ENCODE data around the gene PARVA.

PARVA gene

GRCh38 chr11:12577725-12578644 is 200.6 kb downstream of the PARVA start:
- Histone ChIP-seq H3K9me3 (ENCODE audit: control insufficient read depth, low read length) (no peaks in the 10 kb centered on the region), H3K27ac (ENCODE audit: insufficient read depth, low read length, poor library complexity, severe bottlenecking) (no peak overlapping the region), H3K36me3 (ENCODE audit: control insufficient read depth, insufficient read depth, low read length) (no peaks in the 10 kb centered on the region), H3K4me3 (ENCODE audit: insufficient read depth, low read depth, low read length, poor library complexity, severe bottlenecking) (no peak overlapping the region), H3K27me3 (replicated peaks; ENCODE audit: control insufficient read depth, insufficient read depth, low read length, poor library complexity, severe bottlenecking) (no peaks in the 10 kb centered on the region), H3K4me1 (ENCODE audit: control insufficient read depth, insufficient read depth, low read length, poor library complexity, severe bottlenecking) (no peaks in the 10 kb centered on the region)
- no peak for DNase-seq

- Histone ChIP-seq H3K9me3 (ENCODE audit: control insufficient read depth, low read length) (no peaks in the 10 kb centered on the region), H3K27ac (ENCODE audit: insufficient read depth, low read length, poor library complexity, severe bottlenecking) (no peak overlapping the region), H3K27me3 (replicated peaks; ENCODE audit: control insufficient read depth, insufficient read depth, low read length, poor library complexity, severe bottlenecking) (no peaks in the 10 kb centered on the region), H3K36me3 (ENCODE audit: control insufficient read depth, insufficient read depth, low read length) (no peaks in the 10 kb centered on the region), H3K4me1 (ENCODE audit: control insufficient read depth, insufficient read depth, low read length, poor library complexity, severe bottlenecking) (no peaks in the 10 kb centered on the region), H3K4me3 (ENCODE audit: insufficient read depth, low read depth, low read length, poor library complexity, severe bottlenecking) (no peak overlapping the region)
- DNase-seq: no peak
Measured at GRCh38 chr11:12581416-12581815, 204.0 kb downstream of the PARVA start.

GRCh38 chr11:12581923-12582322 is 204.6 kb downstream of the PARVA start:
- Histone ChIP-seq H3K27ac (ENCODE audit: insufficient read depth, low read length, poor library complexity, severe bottlenecking) (no peak overlapping the region), H3K9me3 (ENCODE audit: control insufficient read depth, low read length) (no peaks in the 10 kb centered on the region), H3K4me3 (ENCODE audit: insufficient read depth, low read depth, low read length, poor library complexity, severe bottlenecking) (no peak overlapping the region), H3K4me1 (ENCODE audit: control insufficient read depth, insufficient read depth, low read length, poor library complexity, severe bottlenecking) (no peaks in the 10 kb centered on the region), H3K27me3 (replicated peaks; ENCODE audit: control insufficient read depth, insufficient read depth, low read length, poor library complexity, severe bottlenecking) (no peaks in the 10 kb centered on the region), H3K36me3 (ENCODE audit: control insufficient read depth, insufficient read depth, low read length) (no peaks in the 10 kb centered on the region)
- DNase-seq: no peak
